ENCODE measurements around the gene DACH1.

- TF ChIP-seq, protein P1, sequence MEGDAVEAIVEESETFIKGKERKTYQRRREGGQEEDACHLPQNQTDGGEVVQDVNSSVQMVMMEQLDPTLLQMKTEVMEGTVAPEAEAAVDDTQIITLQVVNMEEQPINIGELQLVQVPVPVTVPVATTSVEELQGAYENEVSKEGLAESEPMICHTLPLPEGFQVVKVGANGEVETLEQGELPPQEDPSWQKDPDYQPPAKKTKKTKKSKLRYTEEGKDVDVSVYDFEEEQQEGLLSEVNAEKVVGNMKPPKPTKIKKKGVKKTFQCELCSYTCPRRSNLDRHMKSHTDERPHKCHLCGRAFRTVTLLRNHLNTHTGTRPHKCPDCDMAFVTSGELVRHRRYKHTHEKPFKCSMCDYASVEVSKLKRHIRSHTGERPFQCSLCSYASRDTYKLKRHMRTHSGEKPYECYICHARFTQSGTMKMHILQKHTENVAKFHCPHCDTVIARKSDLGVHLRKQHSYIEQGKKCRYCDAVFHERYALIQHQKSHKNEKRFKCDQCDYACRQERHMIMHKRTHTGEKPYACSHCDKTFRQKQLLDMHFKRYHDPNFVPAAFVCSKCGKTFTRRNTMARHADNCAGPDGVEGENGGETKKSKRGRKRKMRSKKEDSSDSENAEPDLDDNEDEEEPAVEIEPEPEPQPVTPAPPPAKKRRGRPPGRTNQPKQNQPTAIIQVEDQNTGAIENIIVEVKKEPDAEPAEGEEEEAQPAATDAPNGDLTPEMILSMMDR (conservative IDR thresholded peaks at IDR 0.05; ENCODE audit: low read length) = no peak
- no peak for TF ChIP-seq EZH2phosphoT487 (IDR thresholded peaks at IDR 0.05; ENCODE audit: borderline replicate concordance, low read depth, low read length)
Observed at GRCh38 chr13:71817335-71817734, 49.7 kb downstream of the DACH1 start.

All from OCI-LY7 (cell line).